GM12872 (cell line): ENCODE data around the gene GPC6.

Experiments used
- TF ChIP-seq, protein P1 (sequence below): IDR thresholded peaks from 3 replicates; pipeline ENCODE4 v1.5.1; 2011; ENCODE audit warnings: low read depth, mild to moderate bottlenecking, low read length, moderate library complexity; ENCODE audit not compliant: insufficient read depth

The GPC6 gene

DNA sequence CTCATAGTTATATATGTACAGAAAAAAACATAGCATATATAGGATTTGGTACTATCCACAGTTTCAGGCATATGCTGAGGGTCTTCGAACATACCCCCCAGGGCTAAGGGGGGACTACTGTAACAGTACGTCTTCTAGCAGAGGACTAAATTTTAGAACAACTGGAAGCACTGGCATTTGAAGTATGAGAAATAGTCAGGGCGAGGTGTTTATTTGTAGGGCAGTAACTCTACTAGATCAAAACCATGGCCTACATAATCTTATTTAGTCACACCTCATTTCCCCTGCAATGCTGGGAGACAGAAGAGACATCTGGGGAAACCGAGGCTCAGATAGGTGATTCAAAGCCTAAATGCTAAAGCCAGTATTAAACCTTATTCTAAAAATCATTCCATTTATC lies 1007.2 kb downstream of the GPC6 start:
- TF ChIP-seq, protein P1, sequence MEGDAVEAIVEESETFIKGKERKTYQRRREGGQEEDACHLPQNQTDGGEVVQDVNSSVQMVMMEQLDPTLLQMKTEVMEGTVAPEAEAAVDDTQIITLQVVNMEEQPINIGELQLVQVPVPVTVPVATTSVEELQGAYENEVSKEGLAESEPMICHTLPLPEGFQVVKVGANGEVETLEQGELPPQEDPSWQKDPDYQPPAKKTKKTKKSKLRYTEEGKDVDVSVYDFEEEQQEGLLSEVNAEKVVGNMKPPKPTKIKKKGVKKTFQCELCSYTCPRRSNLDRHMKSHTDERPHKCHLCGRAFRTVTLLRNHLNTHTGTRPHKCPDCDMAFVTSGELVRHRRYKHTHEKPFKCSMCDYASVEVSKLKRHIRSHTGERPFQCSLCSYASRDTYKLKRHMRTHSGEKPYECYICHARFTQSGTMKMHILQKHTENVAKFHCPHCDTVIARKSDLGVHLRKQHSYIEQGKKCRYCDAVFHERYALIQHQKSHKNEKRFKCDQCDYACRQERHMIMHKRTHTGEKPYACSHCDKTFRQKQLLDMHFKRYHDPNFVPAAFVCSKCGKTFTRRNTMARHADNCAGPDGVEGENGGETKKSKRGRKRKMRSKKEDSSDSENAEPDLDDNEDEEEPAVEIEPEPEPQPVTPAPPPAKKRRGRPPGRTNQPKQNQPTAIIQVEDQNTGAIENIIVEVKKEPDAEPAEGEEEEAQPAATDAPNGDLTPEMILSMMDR: no peak

DNA sequence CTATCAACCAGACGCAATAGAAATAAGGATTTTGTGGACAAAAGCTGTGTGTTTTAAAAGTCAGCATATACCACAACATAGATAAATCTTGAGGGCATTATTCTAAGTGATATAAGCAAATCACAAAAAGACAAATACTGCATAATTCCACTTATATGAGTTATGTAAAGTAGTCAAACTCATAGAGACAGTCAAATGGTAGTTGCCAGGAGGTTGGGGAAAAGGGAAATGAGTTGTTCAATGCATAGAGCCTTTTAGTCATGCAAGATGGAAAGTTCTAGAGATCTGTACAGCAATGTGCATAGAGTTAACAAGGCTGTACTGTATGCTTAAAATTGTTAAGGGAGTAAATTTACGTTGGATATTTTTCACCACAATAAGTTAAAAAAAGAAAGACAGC lies 1008.1 kb downstream of the GPC6 start:
- TF ChIP-seq, protein P1: no peak

DNA sequence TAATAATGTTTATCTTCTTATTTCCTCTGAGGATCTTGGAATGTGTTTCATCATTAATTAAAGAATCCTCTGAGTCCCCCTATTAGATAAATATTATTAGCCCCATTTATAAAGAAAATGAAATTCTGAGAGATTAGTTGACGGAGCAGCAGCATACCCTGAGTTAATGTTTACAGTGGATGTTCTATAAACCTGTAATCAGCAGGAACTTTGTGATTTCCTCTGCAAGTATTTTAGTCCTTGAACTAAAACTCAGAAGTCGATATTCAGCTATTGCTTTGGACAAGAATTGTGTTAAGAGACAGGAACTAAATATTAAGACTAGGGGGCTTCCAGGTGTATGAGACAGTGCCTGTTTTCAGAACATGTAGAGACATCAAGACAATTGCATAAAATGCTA lies 1009.5 kb downstream of the GPC6 start:
- TF ChIP-seq, protein P1: no peak

DNA sequence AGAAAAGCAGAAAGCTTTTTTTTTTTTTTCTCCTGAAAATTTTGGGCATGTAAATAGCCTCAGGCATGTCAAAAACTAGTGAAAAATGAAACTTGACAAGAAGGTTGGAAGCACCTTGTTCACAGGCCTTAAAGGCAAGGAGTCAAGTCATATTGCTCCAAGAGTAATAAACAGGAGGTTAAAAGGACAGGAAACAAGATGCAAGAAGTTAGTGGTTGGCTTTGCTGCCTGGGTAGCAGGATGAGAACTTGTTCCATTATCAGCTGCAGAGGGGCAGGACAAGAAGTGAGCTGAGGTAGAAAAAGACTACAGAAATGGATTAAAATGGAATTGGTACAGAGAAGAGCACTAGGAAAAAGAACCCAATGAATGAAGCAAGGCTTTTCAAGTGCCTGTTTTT lies 1010.3 kb downstream of the GPC6 start:
- TF ChIP-seq, protein P1: no peak

DNA sequence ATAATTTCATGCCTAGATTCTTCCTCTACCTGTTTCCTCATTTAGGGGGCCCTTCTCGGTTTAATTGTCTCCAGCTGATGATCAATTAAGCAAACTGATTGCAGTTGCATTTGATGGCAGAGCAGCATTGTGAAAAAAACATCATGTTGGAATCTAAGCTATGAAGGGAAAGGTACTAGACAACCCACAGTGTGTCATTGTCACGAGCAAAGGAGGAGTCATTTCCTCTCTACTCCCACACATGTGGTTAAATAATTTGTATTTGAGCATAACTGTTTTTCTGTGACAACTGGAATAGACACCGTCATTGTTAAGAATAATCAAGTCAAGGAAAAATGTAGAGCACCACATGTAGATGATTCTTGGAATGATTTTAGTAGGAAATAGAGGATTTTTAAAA lies 1012.5 kb downstream of the GPC6 start:
- TF ChIP-seq, protein P1: no peak

DNA sequence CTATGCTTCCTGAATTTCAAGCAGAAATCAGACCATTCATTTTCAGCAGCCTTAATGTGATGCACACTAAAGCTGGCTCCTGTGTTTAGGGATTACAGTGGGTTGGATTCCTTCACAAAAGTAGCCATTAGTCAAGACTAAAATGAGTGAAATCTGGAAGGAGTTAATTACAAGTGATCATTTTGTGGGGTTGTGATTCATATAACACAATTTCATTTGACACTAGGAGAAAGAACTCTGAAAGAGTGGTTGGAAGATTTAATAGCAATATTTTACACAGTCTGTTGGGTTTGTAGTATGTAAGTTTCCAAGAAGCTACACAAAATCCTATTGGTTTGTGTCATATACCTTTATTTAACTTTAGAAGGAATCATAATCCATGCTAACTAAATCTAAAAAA lies 1015.9 kb downstream of the GPC6 start:
- TF ChIP-seq, protein P1: no peak

DNA sequence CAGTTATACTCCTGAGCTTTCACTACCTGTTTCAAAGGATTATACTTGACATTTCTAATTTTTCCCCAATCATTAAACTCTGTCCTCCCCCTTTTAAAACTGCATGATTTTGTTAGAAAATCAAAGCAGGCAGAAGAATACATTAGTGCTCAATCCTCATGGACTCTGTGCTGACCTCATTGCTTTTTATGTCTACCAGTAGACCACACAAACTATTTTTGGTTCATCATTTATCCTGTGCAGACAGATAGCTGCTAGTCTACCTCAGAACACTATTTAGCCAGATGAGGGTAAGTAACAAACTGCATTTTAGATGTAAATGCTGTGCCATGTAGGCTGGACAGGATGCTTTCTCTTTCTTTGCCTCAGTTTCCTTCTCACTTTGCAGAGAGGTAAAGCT lies 1016.9 kb downstream of the GPC6 start:
- TF ChIP-seq, protein P1: no peak

DNA sequence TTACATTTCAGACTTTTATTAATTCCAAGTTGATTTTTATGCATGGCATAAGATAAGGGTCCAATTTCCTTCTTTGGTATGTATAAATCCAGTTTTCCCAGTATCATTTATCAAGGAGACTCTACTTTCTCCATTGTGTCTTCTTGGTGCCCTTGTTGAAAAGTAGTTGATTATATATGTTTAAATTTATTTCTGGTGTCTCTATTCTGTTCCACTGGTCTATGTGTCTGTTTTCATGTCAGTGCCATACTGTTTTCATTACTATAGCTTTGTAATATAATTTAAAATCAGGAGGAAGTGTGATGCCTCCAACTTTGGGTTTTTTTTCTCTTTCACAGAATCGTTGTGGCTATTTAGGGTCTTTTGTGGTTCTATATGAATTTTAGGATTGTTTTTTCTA lies 1019.9 kb downstream of the GPC6 start:
- TF ChIP-seq, protein P1: no peak
